Natural killer cell (primary cell): Measurements from ENCODE around the gene BMP6. TPM values are rescaled to one million over a fixed set of nuclear protein-coding genes. Genes with fewer than 3 reads are reported as not detected.

Source experiments
- ATAC-seq, 3 donors: fragments of 150-1000 bp in 2 of 3; fragments of 200-7000 bp in 1 of 3; cut with Tn5 transposase; 1 replicate in 1 of 3; 2 replicates in 2 of 3; pipeline ENCODE4 v1.10.0; 2021; ENCODE audit warnings: mild to moderate bottlenecking in 2 of 3, moderate library complexity in 2 of 3
- DNase-seq, 2 donors: peaks; one replicate each; pipeline versions ENCODE4 v3.0.0 to v3.0.0-alpha.2; 2013 to 2021; ENCODE audit warnings: mixed read lengths in 1 of 2
- H3K27ac ChIP-seq: one replicate; pipeline ENCODE4 v1.5.1; 2013; ENCODE audit warnings: mild to moderate bottlenecking, low read length
- H3K27me3 ChIP-seq: one replicate; pipeline ENCODE4 v1.6.1; 2013; ENCODE audit warnings: low read length; ENCODE audit not compliant: control insufficient read depth, insufficient read depth
- H3K36me3 ChIP-seq: one replicate; pipeline ENCODE4 v1.6.1; 2013; ENCODE audit warnings: low read length; ENCODE audit not compliant: control insufficient read depth, insufficient read depth
- H3K4me1 ChIP-seq: one replicate; pipeline ENCODE4 v1.6.1; 2013; ENCODE audit warnings: low read length; ENCODE audit not compliant: control insufficient read depth, insufficient read depth
- H3K4me3 ChIP-seq: one replicate; pipeline ENCODE4 v1.5.1; 2013; ENCODE audit warnings: low read length
- H3K9me3 ChIP-seq: one replicate; pipeline ENCODE4 v1.6.1; 2013; ENCODE audit warnings: low read length; ENCODE audit not compliant: control insufficient read depth, insufficient read depth
- H3K27ac Mint-ChIP-seq, 2 donors: one replicate each; pipeline ENCODE4 v1.8.0; 2022; ENCODE audit warnings: mild to moderate bottlenecking in 2 of 2, mixed read lengths in 2 of 2, moderate library complexity in 1 of 2
- H3K27me3 Mint-ChIP-seq, 2 donors: one replicate each; pipeline ENCODE4 v1.8.0; 2022; ENCODE audit warnings: low read depth in 2 of 2, mixed read lengths in 2 of 2
- H3K36me3 Mint-ChIP-seq: one replicate; pipeline ENCODE4 v1.8.0; 2022; ENCODE audit warnings: mixed read lengths
- H3K4me1 Mint-ChIP-seq, 2 donors: one replicate each; pipeline ENCODE4 v1.8.0; 2022; ENCODE audit warnings: mixed read lengths in 2 of 2
- H3K4me3 Mint-ChIP-seq: one replicate; pipeline ENCODE4 v1.8.0; 2022; ENCODE audit warnings: mild to moderate bottlenecking, moderate library complexity, mixed read lengths
- H3K9me3 Mint-ChIP-seq, 2 donors: one replicate each; pipeline ENCODE4 v1.8.0; 2022; ENCODE audit warnings: mixed read lengths in 2 of 2
- WGBS: methylation state at CpG from one replicate; pipeline ENCODE4 v1.1.7; 2013; ENCODE audit warnings: missing lambda C conversion rate; ENCODE audit not compliant: insufficient coverage; 5-methylcytosine and 5-hydroxymethylcytosine counted together
- intact Hi-C: fragments of 100-400 bp; cut with micrococcal nuclease; formaldehyde crosslinking; loops from one replicate; pipeline ENCODE4 v1.14.2; 2022
- total RNA-seq, 4 donors: library from RNA; stranded (reverse); fragments of 120-200 nt in 1 of 4; gene quantifications; one replicate each; pipeline versions ENCODE4 v1.2.3 to v1.2.4, GENCODE V29; 2013 to 2022
- TF ChIP-seq, protein P1 (sequence below): fragments of 200-600 bp; IDR thresholded peaks from one replicate; pipeline ENCODE4 v1.8.0; 2022; ENCODE audit warnings: antibody characterized with exemption

Gene BMP6
- total RNA-seq, 3 donors from 2014 or later (not counting 1 experiment from before 2014, with no cell fraction given): 0.25 to 2.6 (median 0.73) TPM

- Histone ChIP-seq H3K27ac (no peak overlapping the region), H3K27me3 (peaks cover 23% of the 10 kb centered on the region), H3K4me3 (no peak overlapping the region), H3K4me1 (peaks cover 25% of the 10 kb centered on the region), H3K36me3 (no peaks in the 10 kb centered on the region), H3K9me3 (no peaks in the 10 kb centered on the region)
- intact Hi-C loops: no loop called here
- no peak for ATAC-seq
- no peak for DNase-seq
- Mint-ChIP-seq H3K4me1 (peaks cover 0 to 13% of the 10 kb centered on the region in 2 donors), H3K9me3 (no peaks in the 10 kb centered on the region), H3K27ac (no peak overlapping the region), H3K27me3 (peaks cover 40 to 54% of the 10 kb centered on the region in 2 donors), H3K4me3 (peak overlapping the region; percentile 66), H3K36me3 (no peaks in the 10 kb centered on the region)
- 41% methylated on average over 5 of the region's 10 CpGs for WGBS
- TF ChIP-seq, protein P1, sequence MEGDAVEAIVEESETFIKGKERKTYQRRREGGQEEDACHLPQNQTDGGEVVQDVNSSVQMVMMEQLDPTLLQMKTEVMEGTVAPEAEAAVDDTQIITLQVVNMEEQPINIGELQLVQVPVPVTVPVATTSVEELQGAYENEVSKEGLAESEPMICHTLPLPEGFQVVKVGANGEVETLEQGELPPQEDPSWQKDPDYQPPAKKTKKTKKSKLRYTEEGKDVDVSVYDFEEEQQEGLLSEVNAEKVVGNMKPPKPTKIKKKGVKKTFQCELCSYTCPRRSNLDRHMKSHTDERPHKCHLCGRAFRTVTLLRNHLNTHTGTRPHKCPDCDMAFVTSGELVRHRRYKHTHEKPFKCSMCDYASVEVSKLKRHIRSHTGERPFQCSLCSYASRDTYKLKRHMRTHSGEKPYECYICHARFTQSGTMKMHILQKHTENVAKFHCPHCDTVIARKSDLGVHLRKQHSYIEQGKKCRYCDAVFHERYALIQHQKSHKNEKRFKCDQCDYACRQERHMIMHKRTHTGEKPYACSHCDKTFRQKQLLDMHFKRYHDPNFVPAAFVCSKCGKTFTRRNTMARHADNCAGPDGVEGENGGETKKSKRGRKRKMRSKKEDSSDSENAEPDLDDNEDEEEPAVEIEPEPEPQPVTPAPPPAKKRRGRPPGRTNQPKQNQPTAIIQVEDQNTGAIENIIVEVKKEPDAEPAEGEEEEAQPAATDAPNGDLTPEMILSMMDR: no peak
Measured at GRCh38 chr6:7725412-7725811, 487 bp upstream of the BMP6 start.

DNA sequence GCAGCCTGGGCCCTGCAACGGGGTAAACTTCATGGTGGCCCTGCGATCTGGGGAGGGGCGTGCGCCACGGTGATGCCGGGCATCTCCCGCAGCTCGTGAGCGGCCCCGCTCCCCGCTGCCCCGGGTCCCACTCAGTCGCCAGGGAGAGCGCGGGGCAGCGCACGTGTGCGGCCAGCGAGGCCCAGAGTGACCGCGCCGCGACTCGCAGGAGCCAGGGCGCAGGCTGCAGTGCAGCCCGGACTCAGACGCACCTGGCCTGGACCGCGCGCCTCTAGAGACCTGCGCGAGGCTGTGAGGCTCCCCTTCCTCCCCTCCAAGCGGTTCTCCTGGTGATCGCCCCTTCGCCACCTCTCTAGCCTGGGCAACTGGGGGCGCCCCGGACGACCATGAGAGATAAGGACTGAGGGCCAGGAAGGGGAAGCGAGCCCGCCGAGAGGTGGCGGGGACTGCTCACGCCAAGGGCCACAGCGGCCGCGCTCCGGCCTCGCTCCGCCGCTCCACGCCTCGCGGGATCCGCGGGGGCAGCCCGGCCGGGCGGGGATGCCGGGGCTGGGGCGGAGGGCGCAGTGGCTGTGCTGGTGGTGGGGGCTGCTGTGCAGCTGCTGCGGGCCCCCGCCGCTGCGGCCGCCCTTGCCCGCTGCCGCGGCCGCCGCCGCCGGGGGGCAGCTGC, 652 bp downstream of the BMP6 start:
- peaks cover 25% of the 10 kb centered on the region for H3K4me1 ChIP-seq
- 1% methylated on average over 72 of the region's 73 CpGs for WGBS
- intact Hi-C loops: no loop called here

DNA sequence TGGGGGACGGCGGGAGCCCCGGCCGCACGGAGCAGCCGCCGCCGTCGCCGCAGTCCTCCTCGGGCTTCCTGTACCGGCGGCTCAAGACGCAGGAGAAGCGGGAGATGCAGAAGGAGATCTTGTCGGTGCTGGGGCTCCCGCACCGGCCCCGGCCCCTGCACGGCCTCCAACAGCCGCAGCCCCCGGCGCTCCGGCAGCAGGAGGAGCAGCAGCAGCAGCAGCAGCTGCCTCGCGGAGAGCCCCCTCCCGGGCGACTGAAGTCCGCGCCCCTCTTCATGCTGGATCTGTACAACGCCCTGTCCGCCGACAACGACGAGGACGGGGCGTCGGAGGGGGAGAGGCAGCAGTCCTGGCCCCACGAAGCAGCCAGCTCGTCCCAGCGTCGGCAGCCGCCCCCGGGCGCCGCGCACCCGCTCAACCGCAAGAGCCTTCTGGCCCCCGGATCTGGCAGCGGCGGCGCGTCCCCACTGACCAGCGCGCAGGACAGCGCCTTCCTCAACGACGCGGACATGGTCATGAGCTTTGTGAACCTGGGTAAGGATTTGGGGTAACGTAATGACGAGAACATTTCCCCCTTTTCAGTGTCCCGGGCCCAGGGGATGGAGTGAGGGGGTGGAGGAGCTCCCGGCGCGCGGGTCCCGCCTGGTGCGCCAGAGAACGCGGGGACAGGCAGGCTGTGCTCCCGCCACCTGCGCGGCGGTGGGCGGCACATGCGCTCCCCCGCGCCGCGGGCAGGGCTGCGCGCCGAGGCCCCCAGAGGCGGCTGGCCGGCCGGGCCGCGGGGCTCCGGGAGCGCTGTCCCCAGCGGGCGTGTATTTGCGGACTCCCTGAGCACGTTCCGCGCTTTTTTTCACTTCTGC, 1.4 kb downstream of the BMP6 start:
- no peak overlapping the region for H3K27ac Mint-ChIP-seq
- peak overlapping the region; percentile 49 for H3K4me3 Mint-ChIP-seq
- H3K9me3 Mint-ChIP-seq: no peaks in the 10 kb centered on the region
- peaks cover 0 to 13% of the 10 kb centered on the region in 2 donors for H3K4me1 Mint-ChIP-seq
- no peak for ATAC-seq
- Histone ChIP-seq H3K9me3 (no peaks in the 10 kb centered on the region), H3K36me3 (no peaks in the 10 kb centered on the region), H3K4me3 (no peak overlapping the region), H3K4me1 (peaks cover 25% of the 10 kb centered on the region), H3K27me3 (peaks cover 33% of the 10 kb centered on the region), H3K27ac (no peak overlapping the region)
- intact Hi-C loops: no loop called here
- H3K36me3 Mint-ChIP-seq: no peaks in the 10 kb centered on the region
- H3K27me3 Mint-ChIP-seq: peaks cover 46 to 63% of the 10 kb centered on the region in 2 donors
- TF ChIP-seq, protein P1: no peak
- under 1% methylated on average over 97 of the region's 97 CpGs for WGBS
- no peak for DNase-seq

More for the DNA sequence above, 652 bp downstream of the BMP6 start:
- peak overlapping the region; percentile 84 for H3K4me3 Mint-ChIP-seq
- no peak for DNase-seq
- no peak for ATAC-seq
- Histone ChIP-seq H3K9me3 (no peaks in the 10 kb centered on the region), H3K27ac (no peak overlapping the region), H3K27me3 (peaks cover 31% of the 10 kb centered on the region), H3K36me3 (no peaks in the 10 kb centered on the region), H3K4me3 (no peak overlapping the region)
- no peaks in the 10 kb centered on the region for H3K9me3 Mint-ChIP-seq
- peaks cover 48 to 57% of the 10 kb centered on the region in 2 donors for H3K27me3 Mint-ChIP-seq
- peaks cover 0 to 13% of the 10 kb centered on the region in 2 donors for H3K4me1 Mint-ChIP-seq
- H3K36me3 Mint-ChIP-seq: no peaks in the 10 kb centered on the region
- no peak overlapping the region for H3K27ac Mint-ChIP-seq
- TF ChIP-seq, protein P1: no peak
